IMR-90 (cell line): ENCODE measurements around the gene TAOK1. TPM values are rescaled to one million over a fixed set of nuclear protein-coding genes. Genes with fewer than 3 reads are reported as not detected.

ENCODE experiments used
- ATAC-seq: fragments of 200-7000 bp; cut with Tn5 transposase; 2 replicates; pipeline ENCODE4 v1.9.1; 2020; ENCODE audit warnings: low read depth, mild to moderate bottlenecking, moderate library complexity
- BruUV-seq: library from RNA; stranded (reverse); fragments of 400-500 nt; replicated peaks from 2 replicates; lab custom pipeline; 2021; lab: Mats Ljungman, UMichigan
- CTCF ChIA-PET: fragments of 300-600 bp; formaldehyde crosslinking; extraction: SDS; loops from one replicate; lab custom pipeline; 2021; ENCODE audit warnings: antibody characterized with exemption; lab: Yijun Ruan, JAX
- POLR2A ChIA-PET: fragments of 300-600 bp; sonication (Branson Sonifier 250); formaldehyde crosslinking; loops from one replicate; lab custom pipeline; 2022; ENCODE audit warnings: antibody characterized with exemption; ENCODE audit not compliant: unreplicated experiment; lab: Charles Lee
- DNase-seq: peaks from one replicate; pipeline ENCODE4 v3.0.0; 2013
- H2AFZ ChIP-seq: replicated peaks from 2 replicates; pipeline ENCODE3; 2013; ENCODE audit warnings: low read length, mild to moderate bottlenecking; ENCODE audit not compliant: poor library complexity
- H2AK5ac ChIP-seq: 2 replicates; pipeline ENCODE4 v1.6.1; 2013; ENCODE audit warnings: low read depth, low read length, inconsistent platforms
- H2AK9ac ChIP-seq: replicated peaks from 2 replicates; pipeline ENCODE3; 2013; ENCODE audit warnings: mild to moderate bottlenecking, low read depth, low read length, moderate library complexity; ENCODE audit not compliant: poor library complexity
- H2BK120ac ChIP-seq: 2 replicates; pipeline ENCODE4 v1.6.1; 2013; ENCODE audit warnings: low read depth, low read length, inconsistent platforms
- H2BK15ac ChIP-seq: 3 replicates; pipeline ENCODE4 v1.6.1; 2013; ENCODE audit warnings: low read depth, low read length, inconsistent platforms
- H2BK20ac ChIP-seq: 2 replicates; pipeline ENCODE4 v1.6.1; 2013; ENCODE audit warnings: low read depth, mild to moderate bottlenecking, inconsistent platforms, low read length, moderate library complexity
- H2BK5ac ChIP-seq: 2 replicates; pipeline ENCODE4 v1.6.1; 2013; ENCODE audit warnings: mild to moderate bottlenecking, low read depth, low read length, inconsistent platforms; ENCODE audit not compliant: poor library complexity, severe bottlenecking
- H3K14ac ChIP-seq: replicated peaks from 2 replicates; pipeline ENCODE4 v1.6.1; 2013; ENCODE audit warnings: low read depth, low read length, inconsistent platforms
- H3K18ac ChIP-seq: 2 replicates; pipeline ENCODE4 v1.6.1; 2013; ENCODE audit warnings: low read depth, low read length, control low read depth
- H3K23ac ChIP-seq: 2 replicates; pipeline ENCODE4 v1.6.1; 2013; ENCODE audit warnings: low read depth, low read length, inconsistent platforms
- H3K27ac ChIP-seq: 2 replicates; pipeline ENCODE4 v1.5.1; 2013; ENCODE audit warnings: mild to moderate bottlenecking, control low read depth, low read length; ENCODE audit not compliant: insufficient read depth
- H3K27me3 ChIP-seq: 2 replicates; pipeline ENCODE4 v1.6.1; 2013; ENCODE audit warnings: low read length; ENCODE audit not compliant: control insufficient read depth, insufficient read depth
- H3K36me3 ChIP-seq: 2 replicates; pipeline ENCODE4 v1.6.1; 2013; ENCODE audit warnings: low read length, mixed read lengths; ENCODE audit not compliant: control insufficient read depth, insufficient read depth
- H3K4ac ChIP-seq: 2 replicates; pipeline ENCODE4 v1.6.1; 2013; ENCODE audit warnings: low read depth, low read length, inconsistent platforms
- H3K4me1 ChIP-seq: 2 replicates; pipeline ENCODE4 v1.6.1; 2013; ENCODE audit warnings: low read length, mixed read lengths; ENCODE audit not compliant: control insufficient read depth, insufficient read depth
- H3K4me2 ChIP-seq: 2 replicates; pipeline ENCODE4 v1.6.1; 2013; ENCODE audit warnings: low read depth, mild to moderate bottlenecking, control low read depth, low read length, moderate library complexity
- H3K4me3 ChIP-seq: 2 replicates; pipeline ENCODE4 v1.5.1; 2013; ENCODE audit warnings: low read depth, mild to moderate bottlenecking, control low read depth, low read length, moderate library complexity; ENCODE audit not compliant: insufficient read depth
- H3K56ac ChIP-seq: 2 replicates; pipeline ENCODE4 v1.6.1; 2013; ENCODE audit warnings: low read length, inconsistent platforms; ENCODE audit not compliant: insufficient read depth; ENCODE audit errors: extremely low read depth
- H3K79me1 ChIP-seq, 2 experiments: 2 replicates each; pipeline ENCODE4 v1.6.1; 2013; ENCODE audit warnings: low read length in 2 of 2, inconsistent platforms in 1 of 2, low read depth in 1 of 2
- H3K9ac ChIP-seq: 2 replicates; pipeline ENCODE4 v1.6.1; 2013; ENCODE audit warnings: low read depth, low read length, control low read depth
- H3K9me1 ChIP-seq: 2 replicates; pipeline ENCODE4 v1.6.1; 2013; ENCODE audit warnings: low read length, inconsistent platforms; ENCODE audit not compliant: insufficient read depth
- H3K9me3 ChIP-seq: 2 replicates; pipeline ENCODE4 v1.6.1; 2013; ENCODE audit warnings: low read length; ENCODE audit not compliant: control insufficient read depth, insufficient read depth
- H4K20me1 ChIP-seq: 2 replicates; pipeline ENCODE4 v1.6.1; 2013; ENCODE audit warnings: low read length, inconsistent platforms; ENCODE audit not compliant: insufficient read depth
- H4K5ac ChIP-seq: 2 replicates; pipeline ENCODE4 v1.6.1; 2013; ENCODE audit warnings: mild to moderate bottlenecking, low read depth, low read length, control low read depth
- H4K8ac ChIP-seq, 2 experiments: 2 replicates each; pipeline ENCODE4 v1.6.1; 2013; ENCODE audit warnings: low read depth in 2 of 2, low read length in 2 of 2, control low read depth in 1 of 2, inconsistent platforms in 1 of 2
- H4K91ac ChIP-seq: 2 replicates; pipeline ENCODE4 v1.6.1; 2013; ENCODE audit warnings: low read depth, low read length, inconsistent platforms; ENCODE audit not compliant: insufficient read depth
- BHLHE40 ChIP-seq: fragments of 150-350 bp; IDR thresholded peaks from 2 replicates; pipeline ENCODE4 v1.6.1; 2016; ENCODE audit warnings: mild to moderate bottlenecking, low read depth, low read length
- CEBPB ChIP-seq: IDR thresholded peaks from 2 replicates; pipeline ENCODE4 v1.6.1; 2012; ENCODE audit warnings: low read depth, low read length, improper control_type of control experiment
- CHD1 ChIP-seq: IDR thresholded peaks from 2 replicates; pipeline ENCODE4 v1.6.1; 2012; ENCODE audit warnings: low read depth, low read length, improper control_type of control experiment
- FOS ChIP-seq: fragments of 150-350 bp; IDR thresholded peaks from 2 replicates; pipeline ENCODE4 v1.6.1; 2016; ENCODE audit warnings: low read depth, low read length
- MAFK ChIP-seq: IDR thresholded peaks from 2 replicates; pipeline ENCODE4 v1.6.1; 2012; ENCODE audit warnings: low read depth, low read length, improper control_type of control experiment
- MAZ ChIP-seq: IDR thresholded peaks from 2 replicates; pipeline ENCODE4 v1.6.1; 2012; ENCODE audit warnings: low read depth, mild to moderate bottlenecking, low read length, improper control_type of control experiment, moderate library complexity, borderline replicate concordance
- MXI1 ChIP-seq: IDR thresholded peaks from 2 replicates; pipeline ENCODE4 v1.6.1; 2012; ENCODE audit warnings: low read depth, mild to moderate bottlenecking, low read length, moderate library complexity, borderline replicate concordance
- NFE2L2 ChIP-seq: fragments of 150-350 bp; IDR thresholded peaks from 2 replicates; pipeline ENCODE4 v1.6.1; 2016; ENCODE audit warnings: low read depth, mild to moderate bottlenecking, low read length
- POLR2A ChIP-seq: IDR thresholded peaks from 2 replicates; pipeline ENCODE4 v1.6.1; 2012; ENCODE audit warnings: mild to moderate bottlenecking, low read depth, low read length
- RCOR1 ChIP-seq: IDR thresholded peaks from 2 replicates; pipeline ENCODE4 v1.6.1; 2012; ENCODE audit warnings: mild to moderate bottlenecking, low read length, improper control_type of control experiment; ENCODE audit not compliant: insufficient replicate concordance
- RFX5 ChIP-seq: IDR thresholded peaks from 2 replicates; pipeline ENCODE4 v1.8.0; 2012; ENCODE audit warnings: low read depth, mild to moderate bottlenecking, low read length, moderate library complexity
- SMC3 ChIP-seq: fragments of 150-350 bp; IDR thresholded peaks from 2 replicates; pipeline ENCODE4 v1.6.1; 2016; ENCODE audit warnings: low read depth, mild to moderate bottlenecking, antibody characterized with exemption, low read length, moderate library complexity
- dilution Hi-C: fragments of 300-500 bp; cut with HindIII; formaldehyde crosslinking; loops from one replicate; pipeline ENCODE4 v1.14.3; 2018; ENCODE audit warnings: low sequenced_read_pairs; ENCODE audit not compliant: unreplicated experiment
- in situ Hi-C: fragments of 300-500 bp; cut with MboI; formaldehyde crosslinking; loops from 3 replicates; pipeline ENCODE4 v1.14.3; 2019; ENCODE audit warnings: low sequenced_read_pairs, inconsistent platforms, mixed read lengths
- intact Hi-C: fragments of 100-400 bp; cut with micrococcal nuclease; formaldehyde crosslinking; loops from 2 replicates; pipeline ENCODE4 v1.10.0; 2022
- polyA plus RNA-seq, 3 experiments: library from polyadenylated mRNA; depleted of rRNA; stranded (reverse); fragments of >200 nt; gene quantifications; 2 replicates each; pipeline ENCODE4 v1.2.3, GENCODE V29; 2012; ENCODE audit warnings: low replicate concordance in 1 of 3
- total RNA-seq: library from RNA; depleted of rRNA; stranded (reverse); fragments of >200 nt; gene quantifications from 2 replicates; pipeline ENCODE4 v1.2.3, GENCODE V29; 2012
- TF ChIP-seq, protein P1 (sequence below): conservative IDR thresholded peaks from 2 replicates; pipeline ENCODE4 v1.5.1; 2012; ENCODE audit warnings: mild to moderate bottlenecking, low read depth, low read length, improper control_type of control experiment
- TF ChIP-seq, protein P2 (sequence below): fragments of 150-350 bp; IDR thresholded peaks from 2 replicates; pipeline ENCODE4 v1.6.1; 2017; ENCODE audit warnings: mild to moderate bottlenecking, antibody characterized with exemption, low read length, low read depth
- TF ChIP-seq, protein P3 (sequence below): fragments of 150-350 bp; IDR thresholded peaks from 2 replicates; pipeline ENCODE4 v1.6.1; 2016; ENCODE audit warnings: low read depth, mild to moderate bottlenecking, low read length, moderate library complexity, borderline replicate concordance

The TAOK1 gene
- total and polyA plus RNA-seq, 2 of the 4 experiments (the other 2 are of a cell fraction), result 9.8 to 91.8 TPM

DNA sequence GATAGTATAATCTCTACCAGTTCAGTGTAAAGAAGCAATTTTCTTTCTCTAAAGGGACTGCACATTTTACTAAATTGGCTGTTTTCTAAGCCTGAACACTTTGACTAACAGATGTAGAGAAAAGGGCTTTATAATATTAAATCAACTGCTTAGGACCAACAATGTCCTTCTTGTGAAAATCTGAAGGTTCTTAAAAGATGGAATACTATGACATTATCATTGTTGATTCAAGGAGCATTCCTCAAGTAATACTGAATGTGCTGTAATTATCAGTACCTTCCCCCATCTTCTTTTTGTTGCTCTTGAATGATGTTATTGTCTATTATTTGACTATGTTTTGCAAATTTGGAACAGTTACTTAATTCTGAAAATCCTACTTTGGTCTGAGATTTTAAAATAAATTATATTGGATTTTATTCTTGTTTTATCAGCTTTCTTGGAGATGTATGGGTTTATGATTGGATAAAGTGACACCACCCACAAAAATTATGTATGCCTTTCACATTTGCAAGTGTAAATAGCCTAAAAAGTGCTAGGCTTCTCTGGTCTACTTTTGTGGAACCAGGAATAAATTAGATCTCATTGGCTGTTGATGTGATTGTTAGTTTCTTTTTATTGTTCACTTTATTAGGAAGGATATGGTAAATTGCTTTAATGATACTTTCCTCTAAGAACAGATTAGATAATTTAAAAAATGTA is 53.0 kb downstream of the TAOK1 start:
- H2AK5ac ChIP-seq, result no peak overlapping the region
- POLR2A ChIA-PET, result no interaction called here
- BruUV-seq, result no TSS peak
- H2AFZ ChIP-seq, result no peak overlapping the region
- H2BK20ac ChIP-seq, result no peak overlapping the region
- no peak overlapping the region for H3K27ac ChIP-seq
- H3K56ac ChIP-seq, result no peak overlapping the region
- no peak overlapping the region for H3K18ac ChIP-seq
- peaks cover 83% of the 10 kb centered on the region for H4K20me1 ChIP-seq
- DNase-seq, result no peak
- TF ChIP-seq NFE2L2 (no peak), BHLHE40 (no peak), RFX5 (no peak), MAZ (no peak), FOS (no peak), SMC3 (no peak), CHD1 (no peak), RCOR1 (no peak), CEBPB (no peak), POLR2A (no peak), MAFK (no peak), MXI1 (no peak)
- TF ChIP-seq, protein P1, sequence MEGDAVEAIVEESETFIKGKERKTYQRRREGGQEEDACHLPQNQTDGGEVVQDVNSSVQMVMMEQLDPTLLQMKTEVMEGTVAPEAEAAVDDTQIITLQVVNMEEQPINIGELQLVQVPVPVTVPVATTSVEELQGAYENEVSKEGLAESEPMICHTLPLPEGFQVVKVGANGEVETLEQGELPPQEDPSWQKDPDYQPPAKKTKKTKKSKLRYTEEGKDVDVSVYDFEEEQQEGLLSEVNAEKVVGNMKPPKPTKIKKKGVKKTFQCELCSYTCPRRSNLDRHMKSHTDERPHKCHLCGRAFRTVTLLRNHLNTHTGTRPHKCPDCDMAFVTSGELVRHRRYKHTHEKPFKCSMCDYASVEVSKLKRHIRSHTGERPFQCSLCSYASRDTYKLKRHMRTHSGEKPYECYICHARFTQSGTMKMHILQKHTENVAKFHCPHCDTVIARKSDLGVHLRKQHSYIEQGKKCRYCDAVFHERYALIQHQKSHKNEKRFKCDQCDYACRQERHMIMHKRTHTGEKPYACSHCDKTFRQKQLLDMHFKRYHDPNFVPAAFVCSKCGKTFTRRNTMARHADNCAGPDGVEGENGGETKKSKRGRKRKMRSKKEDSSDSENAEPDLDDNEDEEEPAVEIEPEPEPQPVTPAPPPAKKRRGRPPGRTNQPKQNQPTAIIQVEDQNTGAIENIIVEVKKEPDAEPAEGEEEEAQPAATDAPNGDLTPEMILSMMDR, result no peak
- TF ChIP-seq, protein P2, sequence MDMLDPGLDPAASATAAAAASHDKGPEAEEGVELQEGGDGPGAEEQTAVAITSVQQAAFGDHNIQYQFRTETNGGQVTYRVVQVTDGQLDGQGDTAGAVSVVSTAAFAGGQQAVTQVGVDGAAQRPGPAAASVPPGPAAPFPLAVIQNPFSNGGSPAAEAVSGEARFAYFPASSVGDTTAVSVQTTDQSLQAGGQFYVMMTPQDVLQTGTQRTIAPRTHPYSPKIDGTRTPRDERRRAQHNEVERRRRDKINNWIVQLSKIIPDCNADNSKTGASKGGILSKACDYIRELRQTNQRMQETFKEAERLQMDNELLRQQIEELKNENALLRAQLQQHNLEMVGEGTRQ, result no peak
- TF ChIP-seq, protein P3, sequence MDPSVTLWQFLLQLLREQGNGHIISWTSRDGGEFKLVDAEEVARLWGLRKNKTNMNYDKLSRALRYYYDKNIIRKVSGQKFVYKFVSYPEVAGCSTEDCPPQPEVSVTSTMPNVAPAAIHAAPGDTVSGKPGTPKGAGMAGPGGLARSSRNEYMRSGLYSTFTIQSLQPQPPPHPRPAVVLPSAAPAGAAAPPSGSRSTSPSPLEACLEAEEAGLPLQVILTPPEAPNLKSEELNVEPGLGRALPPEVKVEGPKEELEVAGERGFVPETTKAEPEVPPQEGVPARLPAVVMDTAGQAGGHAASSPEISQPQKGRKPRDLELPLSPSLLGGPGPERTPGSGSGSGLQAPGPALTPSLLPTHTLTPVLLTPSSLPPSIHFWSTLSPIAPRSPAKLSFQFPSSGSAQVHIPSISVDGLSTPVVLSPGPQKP, result no peak
- H3K9me3 ChIP-seq, result no peaks in the 10 kb centered on the region
- no peak overlapping the region for H3K23ac ChIP-seq
- H3K4me3 ChIP-seq, result no peak overlapping the region
- H3K4me1 ChIP-seq, result peaks cover 3% of the 10 kb centered on the region
- no peak overlapping the region for H2BK120ac ChIP-seq
- H4K8ac ChIP-seq, result no peak overlapping the region
- peaks cover 14% of the 10 kb centered on the region for H3K9me1 ChIP-seq
- intact Hi-C loops, result no loop called here
- no peak overlapping the region for H3K4ac ChIP-seq
- no peak overlapping the region for H4K5ac ChIP-seq
- no peak overlapping the region for H2AK9ac ChIP-seq
- H4K91ac ChIP-seq, result no peak overlapping the region
- CTCF ChIA-PET, result no interaction called here
- H3K14ac ChIP-seq, result no peak overlapping the region
- H2BK15ac ChIP-seq, result no peak overlapping the region
- peaks cover 0 to 71% of the 10 kb centered on the region in 2 experiments; a peak in 2 of 4 replicates for H3K79me1 ChIP-seq
- no peak for ATAC-seq
- no peak overlapping the region for H2BK5ac ChIP-seq
- dilution Hi-C loops, result no loop called here
- H3K9ac ChIP-seq, result no peak overlapping the region
- in situ Hi-C loops, result no loop called here
- no peak overlapping the region for H3K4me2 ChIP-seq
- H3K27me3 ChIP-seq, result no peaks in the 10 kb centered on the region
- peaks cover 7% of the 10 kb centered on the region for H3K36me3 ChIP-seq
